SKM-1 (cell line): ENCODE data around the gene KRTAP12-1.
"Not testable (repeated sequence)": the region's sequence is repeated elsewhere in the genome, so short reads cannot be mapped to it uniquely, and the experiment has no call there.

Experiments
- DNase-seq: peaks from one replicate; lab custom pipeline; 2025; ENCODE audit not compliant: unreplicated experiment; lab: John Stamatoyannopoulos, UW

Gene KRTAP12-1

GRCh38 chr21:44647222-44647552 lies 34.8 kb downstream of the KRTAP12-1 start:
- no peak for DNase-seq

- DNase-seq = not testable (repeated sequence)
Observed at GRCh38 chr21:44646366-44647221, 35.4 kb downstream of the KRTAP12-1 start, which contains the start of gene KRTAP10-11. Gene KRTAP10-11 (plus strand): TSS chr21:44646414. CDS start chr21:44646459, 45 bp downstream.

- no peak for DNase-seq
Observed at GRCh38 chr21:44644878-44645277, 37.1 kb downstream of the KRTAP12-1 start.

GRCh38 chr21:44643741-44644310 lies 38.1 kb downstream of the KRTAP12-1 start:
- DNase-seq = no peak

GRCh38 chr21:44640761-44641160 lies 41.2 kb downstream of the KRTAP12-1 start:
- DNase-seq = no peak

- no peak for DNase-seq
Observed at GRCh38 chr21:44639331-44639655, 42.7 kb downstream of the KRTAP12-1 start.

- not testable (repeated sequence) for DNase-seq
Observed at GRCh38 chr21:44638506-44639330, 43.2 kb downstream of the KRTAP12-1 start.

GRCh38 chr21:44637851-44638348 lies 44.1 kb downstream of the KRTAP12-1 start:
- DNase-seq = not testable (repeated sequence)

GRCh38 chr21:44637018-44637850 lies 44.7 kb downstream of the KRTAP12-1 start, which contains the start of gene KRTAP10-10:
Gene KRTAP10-10 (plus strand): TSS chr21:44637356. CDS start chr21:44637418, 62 bp downstream.
- no peak for DNase-seq

- no peak for DNase-seq
Observed at GRCh38 chr21:44636209-44637017, 45.5 kb downstream of the KRTAP12-1 start.

- no peak for DNase-seq
Observed at GRCh38 chr21:44632067-44632466, 49.9 kb downstream of the KRTAP12-1 start.
